ENCODE data around the gene SP140. TPM values are rescaled to one million over a fixed set of nuclear protein-coding genes. Genes with fewer than 3 reads are reported as not detected.
"Not testable (repeated sequence)": the region's sequence is repeated elsewhere in the genome, so short reads cannot be mapped to it uniquely, and the experiment has no call there.

The SP140 gene
- polyA plus RNA-seq, 3 donors: 0.48 to 0.85 TPM; not detected in 1

- 89 to 96% (median 91%) methylated on average over 25 to 33 of the region's 33 CpGs for WGBS, 3 donors
- not testable (repeated sequence) for H3K27ac ChIP-seq (ENCODE audit: low read depth, low read length)
Measured at GRCh38 chr2:230341936-230342528, 116.5 kb downstream of the SP140 start.

GRCh38 chr2:230343041-230343624, 117.6 kb downstream of the SP140 start:
- 98 to 99% (median 99%) methylated on average over 2 of the region's 2 CpGs for WGBS, 3 donors
- H3K27ac ChIP-seq (ENCODE audit: low read depth, low read length): not testable (repeated sequence)

- 74 to 94% (median 89%) methylated on average over 1 of the region's 1 CpG for WGBS, 3 donors
- no peak overlapping the region for H3K27ac ChIP-seq (ENCODE audit: low read depth, low read length)
Measured at GRCh38 chr2:230343747-230344146, 118.2 kb downstream of the SP140 start.

- no peak overlapping the region for H3K27ac ChIP-seq (ENCODE audit: low read depth, low read length)
- 97 to 100% (median 100%) methylated on average over 1 of the region's 1 CpG for WGBS, 3 donors
Measured at GRCh38 chr2:230346465-230346864, 120.9 kb downstream of the SP140 start.

- no peak overlapping the region for H3K27ac ChIP-seq (ENCODE audit: low read depth, low read length)
- 90 to 95% (median 91%) methylated on average over 1 of the region's 1 CpG for WGBS, 3 donors
Measured at GRCh38 chr2:230346921-230347533, 121.5 kb downstream of the SP140 start.

- 86 to 89% (median 87%) methylated on average over 6 of the region's 6 CpGs for WGBS, 3 donors
- no peak overlapping the region for H3K27ac ChIP-seq (ENCODE audit: low read depth, low read length)
Measured at GRCh38 chr2:230347659-230348305, 122.2 kb downstream of the SP140 start.

- no peak overlapping the region for H3K27ac ChIP-seq (ENCODE audit: low read depth, low read length)
Measured at GRCh38 chr2:230348787-230349186, 123.3 kb downstream of the SP140 start.

GRCh38 chr2:230356084-230356483, 130.5 kb downstream of the SP140 start:
- no peak overlapping the region for H3K27ac ChIP-seq (ENCODE audit: low read depth, low read length)
- 51 to 79% (median 68%) methylated on average over 2 of the region's 2 CpGs for WGBS, 3 donors

- H3K27ac ChIP-seq (ENCODE audit: low read depth, low read length): no peak overlapping the region
- WGBS, 3 donors: 82 to 100% (median 97%) methylated on average over 1 of the region's 1 CpG
Measured at GRCh38 chr2:230358305-230358704, 132.8 kb downstream of the SP140 start.

GRCh38 chr2:230360028-230360427, 134.5 kb downstream of the SP140 start:
- H3K27ac ChIP-seq (ENCODE audit: low read depth, low read length): no peak overlapping the region
- 52 to 86% (median 68%) methylated on average over 1 of the region's 1 CpG for WGBS, 3 donors

GRCh38 chr2:230362030-230362691, 136.6 kb downstream of the SP140 start:
- H3K27ac ChIP-seq (ENCODE audit: low read depth, low read length): no peak overlapping the region
- 43 to 64% (median 61%) methylated on average over 1 of the region's 1 CpG for WGBS, 3 donors

Other genes with a start within 250 kb of the SP140 start
- gene SLC16A14, start 156.8 kb upstream of the SP140 start, polyA plus RNA-seq: 1 to 10 TPM in 2 of 3 donors, under 1 TPM in 1; 0.44 to 2.1 (median 1.6) TPM
- 10 to 100 TPM in 2 of 3 donors, 1 to 10 TPM in 1; 8.6 to 14.6 (median 13.9) TPM for gene SP110, start 5.8 kb upstream of the SP140 start, polyA plus RNA-seq
- gene SP140L, start 101.5 kb downstream of the SP140 start, polyA plus RNA-seq: 10 to 100 TPM in 1 of 3 donors, 1 to 10 TPM in 2; 8.3 to 10.5 (median 8.9) TPM
- 10 to 100 TPM; 36.7 to 67.8 (median 41.8) TPM for gene SP100, start 190.5 kb downstream of the SP140 start, polyA plus RNA-seq